GM18519 (cell line): ENCODE measurements around the gene KLK5.

ENCODE experiments used
- ATAC-seq: cut with Tn5 transposase; IDR thresholded peaks from one replicate; pipeline ENCODE4 v1.9.1; 2021; ENCODE audit warnings: mild to moderate bottlenecking, moderate library complexity; ENCODE audit not compliant: unreplicated experiment, low FRiP score

KLK5 gene

DNA sequence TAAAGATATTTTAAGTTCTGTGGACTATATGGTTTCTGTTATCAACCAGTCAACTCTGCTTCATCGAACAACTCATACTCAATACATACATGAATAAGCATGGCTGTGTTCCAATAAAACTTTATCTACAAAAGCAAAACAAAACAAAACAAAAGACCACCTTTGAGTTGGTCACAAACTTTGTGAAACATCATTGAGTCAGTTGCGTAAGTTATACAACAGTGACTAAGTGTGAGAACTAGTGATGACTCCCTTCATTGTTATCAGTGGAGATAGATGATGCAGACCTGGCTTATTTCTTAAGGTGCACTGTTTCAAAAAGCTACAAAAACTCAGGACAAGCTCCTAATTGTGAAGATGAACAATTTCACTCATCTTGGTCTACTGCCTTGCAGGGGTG is 27.1 kb downstream of the KLK5 start:
- ATAC-seq = no peak

DNA sequence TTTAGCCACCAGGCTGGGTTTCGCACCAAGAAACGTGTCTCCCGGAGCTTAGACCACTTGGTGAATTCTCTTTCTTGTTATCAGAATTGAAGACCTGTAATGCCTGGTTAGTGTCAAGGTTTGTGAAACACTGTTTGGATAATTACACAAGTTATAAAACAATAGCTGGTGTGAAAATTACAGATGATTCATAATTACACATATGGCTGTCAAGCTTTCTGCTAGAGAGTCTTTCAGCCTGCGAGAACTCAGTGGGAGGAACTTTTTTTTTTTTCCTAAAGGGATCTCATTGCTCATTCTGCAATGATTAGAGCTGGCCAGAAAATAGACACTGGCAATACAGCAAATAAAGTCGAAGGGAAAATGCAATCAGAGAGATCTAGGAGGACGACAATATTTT is 28.3 kb downstream of the KLK5 start:
- ATAC-seq = no peak

DNA sequence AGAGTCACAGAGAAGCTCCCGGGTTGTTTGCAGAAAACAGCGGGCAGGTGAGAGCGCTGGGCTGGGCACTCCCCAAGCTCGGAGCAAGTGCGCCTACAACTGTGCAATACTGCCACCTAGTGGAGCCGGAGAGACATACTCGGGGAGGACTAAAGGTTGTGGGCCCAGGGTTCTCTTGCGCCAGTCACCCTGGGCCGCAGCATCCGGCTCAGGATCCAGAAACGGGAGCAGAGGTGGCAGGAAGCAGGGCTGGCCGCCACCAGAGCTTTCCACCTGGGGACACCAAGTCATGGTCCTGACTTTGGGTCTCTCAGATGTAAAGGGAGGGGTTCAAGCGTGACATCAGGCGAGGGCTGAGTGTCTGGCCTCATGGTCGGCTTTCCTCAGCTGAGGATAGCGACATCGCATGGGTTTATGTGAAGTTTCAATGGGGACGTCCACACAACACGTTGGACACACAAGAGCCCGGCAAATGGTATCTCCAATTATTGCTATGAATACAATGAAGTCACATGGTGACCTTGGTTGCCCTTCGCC is 30.5 kb downstream of the KLK5 start:
- no peak for ATAC-seq

DNA sequence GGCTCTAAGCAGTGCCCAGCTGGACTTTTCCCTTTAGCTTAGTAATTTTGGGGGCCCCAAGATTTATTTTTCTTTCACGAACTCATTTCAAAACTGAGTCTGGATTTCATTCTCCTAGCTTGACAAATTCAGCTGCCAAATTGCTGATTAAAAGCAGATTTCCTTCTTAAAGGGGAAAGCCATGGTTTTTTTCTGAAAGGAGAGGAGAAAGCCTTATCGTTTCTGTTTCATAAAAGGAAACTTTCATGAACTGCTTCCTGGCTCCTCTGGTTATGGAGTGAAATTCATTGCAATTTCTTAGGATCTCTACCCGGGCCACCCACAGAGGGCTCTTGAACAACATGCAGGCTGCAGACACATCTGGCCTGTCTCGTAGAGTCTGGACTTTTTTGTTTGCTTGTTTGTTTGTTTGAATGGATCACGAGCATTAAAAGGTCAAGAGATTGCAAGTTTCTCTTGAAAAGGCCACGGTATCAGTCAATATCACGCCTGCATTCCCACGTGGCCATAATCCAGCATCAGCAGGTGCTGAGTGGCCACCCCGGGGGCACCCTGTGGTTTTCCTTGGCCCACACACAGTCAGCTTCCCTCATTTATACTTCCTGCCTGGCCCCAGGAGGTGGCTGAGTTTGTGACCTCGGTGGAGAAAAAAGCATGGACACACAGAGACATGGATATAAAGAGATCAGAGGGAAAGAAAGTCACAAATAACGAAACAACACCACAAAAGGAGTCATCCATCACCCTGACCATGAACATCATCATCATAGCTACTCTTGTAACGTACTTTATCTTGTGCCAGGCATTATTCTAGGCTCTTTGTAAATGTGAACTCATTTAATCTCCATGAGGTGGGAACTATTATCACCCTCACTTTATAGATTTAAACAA is 31.2 kb downstream of the KLK5 start:
- no peak for ATAC-seq

DNA sequence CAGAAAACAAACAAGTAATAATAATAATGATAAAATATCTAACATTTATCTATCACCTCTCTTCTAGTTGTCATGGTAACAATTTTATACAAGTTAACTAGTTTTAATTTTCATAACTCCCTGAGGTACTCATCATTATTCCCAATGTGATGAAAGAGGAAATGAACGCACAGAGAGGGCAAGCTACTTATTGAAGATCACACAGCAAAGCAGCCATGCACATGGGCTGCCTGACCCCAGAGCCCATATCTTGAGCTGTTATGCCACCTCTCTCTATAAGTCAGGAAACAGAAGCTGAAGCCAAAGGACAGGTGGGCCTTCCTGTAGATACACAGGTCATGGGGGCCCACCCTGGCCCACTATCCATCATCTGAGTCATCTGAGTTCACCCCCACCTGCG is 36.8 kb downstream of the KLK5 start:
- ATAC-seq = no peak

DNA sequence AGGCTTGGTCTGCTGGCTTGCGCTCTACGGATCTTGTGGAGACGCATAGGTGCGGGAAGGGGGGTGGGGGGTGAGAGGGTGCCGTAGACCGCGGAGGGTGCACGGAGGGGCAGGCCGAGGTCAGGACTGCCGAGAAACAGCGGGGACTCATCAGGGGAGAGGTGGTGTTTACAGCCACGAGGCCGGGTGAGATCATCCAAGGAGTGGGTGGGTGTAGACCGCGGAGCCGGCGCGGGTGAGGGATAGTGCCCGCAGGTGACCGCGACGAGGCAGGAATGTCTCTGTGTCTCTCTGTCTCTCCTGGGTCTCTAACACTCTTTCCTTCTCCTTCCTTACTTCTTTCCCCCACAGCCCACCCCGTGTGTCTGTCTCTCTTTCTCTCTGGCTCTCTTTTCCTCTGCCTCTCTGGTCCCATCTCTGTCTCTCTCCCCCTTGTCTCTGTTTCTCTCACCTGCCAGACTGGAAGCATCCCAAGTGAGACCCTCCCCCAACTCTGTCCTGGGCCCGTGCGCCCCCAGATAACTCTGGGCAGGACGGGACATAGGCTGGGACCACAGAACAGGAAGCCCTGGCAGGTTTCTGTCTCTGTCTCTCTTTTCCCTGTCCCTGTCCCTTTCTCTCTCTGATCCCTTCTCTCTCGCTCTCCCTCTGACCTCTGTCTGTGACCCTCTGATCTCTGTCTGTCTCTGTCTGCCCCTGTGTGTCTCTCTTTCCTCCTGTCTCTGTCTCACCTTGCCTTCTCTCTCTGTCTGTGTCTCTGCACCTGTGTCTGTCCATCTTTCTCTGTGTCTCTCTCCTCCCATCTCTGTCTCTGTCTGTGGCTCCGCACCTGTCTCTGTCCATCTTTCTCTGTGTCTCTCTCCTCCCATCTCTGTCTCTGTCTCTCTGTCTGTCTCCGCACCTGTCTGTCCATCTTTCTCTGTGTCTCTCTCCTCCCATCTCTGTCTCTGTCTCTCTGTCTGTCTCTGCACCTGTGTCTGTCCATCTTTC is 39.8 kb downstream of the KLK5 start:
- ATAC-seq = no peak

DNA sequence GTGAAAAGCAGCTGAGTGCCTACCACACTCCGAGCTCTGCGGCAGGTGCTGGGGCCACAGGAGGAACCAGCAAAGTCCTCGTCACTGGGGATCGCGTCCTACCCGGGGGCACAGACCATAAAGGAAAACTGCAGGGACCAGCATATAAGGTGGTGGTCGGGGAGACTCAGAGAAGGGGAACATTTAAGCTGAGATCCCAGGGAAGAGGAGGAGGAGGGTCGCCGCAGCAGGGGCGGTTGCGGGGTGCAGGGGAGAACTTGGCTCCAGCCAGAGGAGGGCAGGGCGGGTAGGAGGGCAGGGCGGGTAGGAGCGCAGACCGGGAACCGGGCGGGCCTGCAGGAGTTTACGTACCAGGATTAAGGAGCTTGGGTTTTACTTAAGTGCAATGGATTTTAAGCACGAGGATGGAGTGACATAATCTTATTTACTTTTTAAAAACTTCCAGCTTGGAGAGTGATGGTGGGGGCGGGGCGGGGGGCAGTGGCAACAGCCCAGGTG is 40.7 kb downstream of the KLK5 start:
- no peak for ATAC-seq

DNA sequence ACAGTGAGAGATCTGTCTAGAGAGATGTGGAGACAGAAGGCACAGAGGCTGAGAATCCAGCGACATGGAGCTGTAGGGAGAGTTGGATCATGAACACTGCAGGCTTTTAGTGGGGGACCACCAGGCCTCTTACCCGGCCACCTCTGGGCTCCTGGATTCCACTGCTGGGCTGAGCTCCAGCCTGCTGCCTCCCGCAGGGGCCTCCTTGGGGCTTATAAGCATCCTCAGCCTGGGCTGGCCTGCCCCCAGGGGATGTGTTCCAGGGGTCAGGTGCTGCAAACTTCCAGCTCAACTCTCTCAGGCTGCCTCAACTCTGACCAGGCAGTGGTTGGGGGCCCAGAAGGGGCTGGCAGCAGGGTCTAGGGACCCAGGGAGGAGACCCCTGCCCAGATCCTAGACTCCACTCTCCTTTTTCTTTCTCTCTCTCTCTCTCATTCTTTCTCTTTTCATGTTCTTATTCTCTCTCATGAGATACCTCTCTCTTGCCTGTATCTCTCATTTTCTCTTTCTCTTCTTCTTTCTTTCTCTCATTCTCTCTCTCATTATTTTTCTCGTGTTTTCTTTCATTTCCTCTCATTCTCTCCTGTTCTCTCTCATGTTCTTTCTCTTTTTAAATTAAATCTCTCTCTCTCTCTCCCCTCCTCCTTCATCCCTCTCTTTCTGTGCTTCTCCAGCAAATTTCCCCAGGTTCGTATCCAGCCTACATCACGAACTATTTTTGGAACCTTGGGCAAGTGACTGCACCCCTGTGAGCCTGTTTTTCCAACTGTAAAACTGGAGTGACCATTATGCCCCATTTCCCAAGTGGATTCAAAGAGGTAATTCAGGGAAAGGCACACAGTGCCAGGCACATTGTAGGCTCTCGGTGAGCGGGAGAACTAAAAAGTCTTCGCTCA is 41.4 kb downstream of the KLK5 start, which contains the start of gene KLK4:
TSS of gene KLK4 (minus strand) at position 190 of the 896 bp plus-strand sequence. CDS start 657 bp downstream, outside the sequence.
- ATAC-seq = no peak

DNA sequence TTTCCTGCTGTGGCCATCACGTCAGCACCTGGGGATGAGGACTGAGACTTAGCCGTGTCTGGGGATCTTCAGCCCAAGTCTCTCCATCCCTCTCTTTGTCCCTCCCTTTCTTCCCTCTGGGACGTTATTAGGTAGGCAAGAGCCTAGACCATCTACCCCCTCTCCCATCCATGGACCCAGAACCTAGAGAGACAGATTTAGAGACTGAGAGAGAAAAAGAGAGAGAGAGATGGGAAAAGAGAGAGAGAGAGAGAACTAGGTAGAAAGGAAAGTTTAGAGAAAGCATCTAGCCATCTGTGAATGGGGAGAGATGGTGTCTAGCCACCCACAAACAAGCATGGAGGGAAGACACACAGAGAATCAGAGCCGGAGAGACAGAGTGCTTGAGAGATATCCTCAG is 42.1 kb downstream of the KLK5 start:
- no peak for ATAC-seq

DNA sequence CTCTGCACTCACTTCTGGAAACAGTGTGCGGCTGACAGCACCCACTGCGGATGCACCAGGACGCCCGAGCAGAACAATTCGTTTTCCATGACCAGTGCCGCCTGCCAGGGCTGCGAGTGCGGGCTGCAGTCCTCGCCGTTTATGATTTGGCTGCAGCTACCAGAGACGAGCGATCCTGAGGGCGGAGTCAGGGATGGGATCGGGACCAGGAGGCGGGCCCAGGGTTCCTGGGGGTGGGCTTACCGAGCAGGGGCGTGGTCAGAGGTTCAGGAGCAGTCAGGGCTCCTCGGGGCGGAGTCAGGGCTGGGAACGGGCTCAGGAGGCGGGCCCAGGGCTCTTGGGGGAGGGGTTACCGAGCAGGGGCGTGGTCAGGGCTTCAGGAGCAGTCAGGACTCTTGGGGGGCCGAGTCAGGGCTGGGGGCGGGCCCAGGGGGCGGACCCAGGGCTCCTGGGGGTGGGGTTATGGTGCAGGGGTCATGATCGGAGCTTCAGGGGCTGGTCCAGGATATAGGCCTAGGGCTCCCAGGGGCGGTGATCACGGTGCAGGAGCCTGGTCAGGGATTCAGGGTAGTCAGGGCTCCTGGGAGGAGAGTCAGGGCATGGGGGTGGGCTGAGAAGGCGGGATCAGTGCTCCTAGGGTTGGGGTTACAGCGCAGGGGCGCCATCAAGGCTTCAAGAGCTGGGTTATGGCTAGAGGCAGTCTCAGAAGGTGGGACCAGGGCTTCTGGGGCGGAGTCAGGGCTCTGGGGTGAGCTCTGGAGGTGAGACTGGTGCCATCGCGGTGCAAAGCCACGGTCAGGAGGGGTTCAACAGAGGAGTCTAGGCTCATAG is 43.4 kb downstream of the KLK5 start:
- peak; percentile 53 for ATAC-seq

DNA sequence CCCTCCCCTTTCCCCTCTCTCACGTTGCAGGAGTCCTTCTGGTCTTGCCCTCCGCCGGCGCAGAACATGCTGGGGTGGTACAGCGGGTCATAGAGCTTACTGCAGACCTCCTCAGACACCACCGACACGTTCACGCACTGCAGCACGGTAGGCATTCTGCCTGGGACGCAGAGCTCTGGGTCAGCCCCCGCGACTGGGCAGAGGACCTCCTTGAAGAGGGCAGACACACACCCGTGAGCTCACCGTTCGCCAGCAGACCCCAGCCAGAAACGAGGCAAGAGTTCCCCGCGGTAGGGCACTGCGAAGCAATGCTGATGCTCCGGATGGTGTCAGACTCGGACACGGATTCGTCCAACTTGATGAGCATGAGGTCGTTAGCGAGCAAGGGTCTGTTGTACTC is 44.5 kb downstream of the KLK5 start:
- ATAC-seq = no peak

DNA sequence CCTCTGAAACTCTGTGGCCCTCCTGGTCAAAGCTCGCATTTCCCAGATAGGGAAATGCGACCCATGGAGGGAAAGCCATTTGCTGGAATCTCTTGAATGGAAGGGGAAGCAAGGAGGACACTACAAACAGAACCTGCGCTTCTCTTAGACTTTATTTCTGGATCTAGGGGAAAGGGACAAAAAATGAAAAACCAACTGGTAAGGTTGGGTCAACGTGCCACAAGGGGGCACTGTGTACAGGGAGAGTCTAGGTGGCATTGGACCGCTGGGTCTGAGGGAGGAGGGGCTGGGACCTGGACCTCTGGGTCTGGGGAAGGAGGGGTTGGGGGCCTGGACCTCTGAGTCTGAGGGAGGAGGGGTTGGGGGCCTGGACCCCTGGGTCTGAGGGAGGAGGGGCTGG is 46.6 kb downstream of the KLK5 start:
- ATAC-seq = no peak

DNA sequence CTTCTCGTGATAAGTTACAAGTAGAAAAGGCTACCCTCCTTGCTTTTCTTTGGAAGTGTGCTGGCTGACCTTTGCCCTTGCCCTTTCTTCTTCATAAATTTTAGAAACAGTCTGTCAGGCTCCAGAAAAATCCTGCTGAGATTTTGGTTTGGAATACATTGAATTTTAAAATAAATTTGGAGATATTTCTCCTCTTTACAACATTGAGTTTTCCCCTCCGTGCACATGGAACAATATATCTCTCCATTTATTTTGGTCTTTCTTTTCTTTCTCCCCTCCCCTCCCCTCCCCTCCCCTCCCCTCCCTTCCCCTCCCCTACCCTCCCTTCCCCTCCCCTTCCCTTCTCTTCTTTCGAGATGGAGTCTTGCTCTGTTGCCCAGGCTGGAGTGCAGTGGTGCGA is 50.2 kb downstream of the KLK5 start:
- ATAC-seq = no peak

DNA sequence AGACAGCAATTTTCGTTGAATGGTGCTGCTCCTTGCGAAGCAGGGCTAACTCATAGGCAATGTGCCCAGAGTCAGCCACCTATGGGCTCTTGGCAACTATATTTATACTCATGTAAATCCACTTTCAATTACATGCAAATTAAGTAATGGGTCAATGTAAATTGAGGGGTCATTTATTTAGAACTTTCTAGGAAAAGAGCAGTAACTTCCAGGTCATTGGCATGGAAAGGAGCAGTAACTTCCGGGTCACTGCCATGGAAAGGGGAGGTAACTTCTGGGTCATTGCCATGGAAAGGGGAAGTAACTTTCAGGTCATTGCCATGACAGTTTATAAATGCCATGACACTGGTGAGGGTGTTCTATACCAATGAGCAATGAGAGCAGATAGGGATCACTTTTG is 53.3 kb downstream of the KLK5 start:
- ATAC-seq = no peak

DNA sequence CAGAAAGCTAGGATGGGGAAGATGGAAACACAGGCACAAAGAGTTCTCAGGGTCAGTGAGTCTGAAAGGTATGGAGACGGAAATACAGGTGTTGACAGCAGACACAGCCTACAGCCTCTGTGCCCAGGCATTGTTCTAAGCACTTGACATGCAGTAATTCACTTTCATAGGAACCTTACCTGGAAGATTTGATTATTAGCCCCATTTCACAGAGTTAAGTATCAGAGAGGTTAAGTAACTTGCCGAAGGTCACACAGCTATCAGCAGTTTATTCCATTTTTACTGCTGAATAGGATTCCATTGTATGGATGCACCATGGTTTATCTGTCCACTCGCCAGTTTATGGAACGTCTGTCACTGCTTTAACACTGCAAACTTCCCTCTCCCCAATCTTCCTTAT is 54.8 kb downstream of the KLK5 start:
- ATAC-seq = no peak

DNA sequence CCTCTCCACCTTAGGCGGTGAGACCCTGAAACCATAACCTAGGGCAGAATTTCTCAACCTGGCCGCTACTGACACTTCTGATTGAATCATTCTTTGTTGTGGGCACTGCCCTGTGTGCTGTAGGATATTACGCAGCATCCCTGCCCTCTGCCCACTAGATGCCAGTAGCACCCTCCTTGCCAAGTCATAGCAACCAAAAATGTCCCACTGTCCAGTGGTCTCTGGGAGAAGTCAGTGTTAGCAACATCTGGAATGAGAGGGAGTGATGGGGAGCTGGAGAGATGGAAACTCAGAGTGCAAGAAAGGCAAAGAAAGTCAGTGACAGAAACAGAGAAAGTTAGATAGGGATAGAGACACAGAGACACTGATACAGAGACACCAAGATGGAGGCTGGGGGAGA is 55.2 kb downstream of the KLK5 start:
- ATAC-seq = no peak

DNA sequence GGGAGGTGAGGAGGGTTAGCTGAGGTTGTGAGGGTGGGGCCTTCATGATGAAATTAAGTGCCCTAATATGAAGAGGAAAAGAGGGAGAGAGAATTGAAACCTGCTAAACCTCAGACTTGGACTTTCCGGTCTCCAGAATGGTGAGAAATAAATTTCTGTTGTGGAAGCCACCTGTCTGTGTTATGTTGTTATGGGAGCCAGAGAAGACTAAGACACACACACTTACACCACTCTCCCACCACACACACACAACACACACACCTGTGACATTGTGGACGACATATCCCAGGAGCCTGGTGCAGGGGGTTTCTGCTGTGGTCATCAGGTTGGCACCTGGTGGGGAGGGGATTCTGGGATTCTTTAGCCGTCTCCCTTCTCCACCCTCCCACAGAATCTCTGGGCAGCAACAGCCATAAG is 55.6 kb downstream of the KLK5 start:
- ATAC-seq = peak; percentile 15

DNA sequence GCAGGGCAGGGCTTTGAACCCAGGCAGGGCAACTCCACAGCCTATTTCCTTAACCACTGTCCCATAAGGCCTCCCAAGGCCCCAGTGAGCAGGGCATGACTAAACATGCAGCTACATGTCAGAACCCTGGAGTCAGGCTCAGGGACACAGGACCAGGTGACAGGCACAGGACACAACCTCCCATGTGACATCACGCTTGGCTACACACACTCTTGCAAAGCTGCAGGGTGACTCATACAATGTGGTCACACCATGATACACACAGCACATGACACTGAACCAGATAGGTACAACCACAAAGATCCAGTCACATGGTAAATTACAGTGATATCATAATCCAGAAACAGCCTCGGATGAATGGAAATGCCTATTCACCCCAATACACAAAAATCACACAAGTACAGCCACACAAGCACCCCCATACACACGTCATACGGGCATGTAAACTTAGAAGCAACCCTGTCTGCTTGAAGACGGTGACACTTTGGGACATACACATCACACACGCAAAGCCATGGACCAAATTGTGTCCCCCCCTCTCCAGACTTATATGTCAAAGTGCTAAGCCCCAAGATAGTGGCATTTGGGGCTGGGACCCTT is 56.1 kb downstream of the KLK5 start:
- ATAC-seq = peak; percentile 78
